HG03175 (cell line): Measurements from ENCODE around the gene BRINP3.

Source experiments
- ATAC-seq: cut with Tn5 transposase; IDR thresholded peaks from one replicate; pipeline ENCODE4 v1.9.1; 2021; ENCODE audit warnings: mild to moderate bottlenecking, moderate library complexity; ENCODE audit not compliant: unreplicated experiment

The BRINP3 gene

DNA sequence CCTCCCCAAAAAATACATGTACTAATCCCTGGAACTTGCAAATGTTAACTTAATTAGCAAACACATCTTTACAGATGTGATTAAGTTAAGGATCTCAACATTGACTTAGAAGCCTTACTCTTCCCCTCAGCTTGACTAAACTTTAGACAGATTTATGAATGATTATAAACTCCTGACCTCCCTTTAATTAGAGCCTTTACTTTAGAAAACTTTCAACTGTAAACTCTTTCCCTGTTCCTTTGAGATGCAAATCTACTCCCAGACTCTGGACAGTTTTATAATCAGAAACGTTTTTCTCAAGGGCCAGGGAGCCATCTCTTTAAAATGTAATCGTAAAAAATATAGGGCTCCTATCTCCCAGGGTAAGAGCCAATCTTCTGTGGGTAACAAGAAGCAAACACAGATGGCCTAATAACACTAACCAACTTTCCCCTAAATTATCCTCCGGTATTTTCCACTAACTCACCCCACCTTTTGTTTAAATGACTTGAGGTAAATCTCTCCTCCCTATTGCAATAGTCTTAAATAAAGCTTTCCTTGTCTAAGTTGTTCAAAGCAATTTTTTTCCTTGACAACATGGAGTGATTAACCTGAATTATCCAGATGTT, 284.1 kb downstream of the BRINP3 start:
- no peak for ATAC-seq

- ATAC-seq, result no peak
Observed at GRCh38 chr1:190192627-190193026, 285.0 kb downstream of the BRINP3 start.

- no peak for ATAC-seq
Observed at GRCh38 chr1:190183588-190183987, 294.1 kb downstream of the BRINP3 start.

DNA sequence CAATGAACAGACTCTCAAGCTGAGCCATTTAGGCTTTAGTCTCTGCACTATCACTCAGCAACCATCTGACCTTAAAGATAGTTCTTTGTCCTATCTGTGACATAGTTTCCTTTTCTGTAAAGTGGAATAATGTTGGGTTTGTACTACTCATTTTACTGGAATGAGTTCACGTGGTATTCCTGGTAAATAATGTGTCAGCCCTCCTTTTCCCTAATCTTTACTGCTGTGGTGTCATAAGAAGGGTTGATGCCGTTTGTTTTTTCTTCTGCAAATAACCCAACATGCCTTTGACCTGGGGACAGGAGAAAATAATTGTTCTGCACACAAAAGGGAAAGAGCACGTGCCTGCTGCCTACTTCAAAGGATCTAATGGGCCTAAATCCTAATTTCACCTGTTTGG, 297.8 kb downstream of the BRINP3 start:
- no peak for ATAC-seq

DNA sequence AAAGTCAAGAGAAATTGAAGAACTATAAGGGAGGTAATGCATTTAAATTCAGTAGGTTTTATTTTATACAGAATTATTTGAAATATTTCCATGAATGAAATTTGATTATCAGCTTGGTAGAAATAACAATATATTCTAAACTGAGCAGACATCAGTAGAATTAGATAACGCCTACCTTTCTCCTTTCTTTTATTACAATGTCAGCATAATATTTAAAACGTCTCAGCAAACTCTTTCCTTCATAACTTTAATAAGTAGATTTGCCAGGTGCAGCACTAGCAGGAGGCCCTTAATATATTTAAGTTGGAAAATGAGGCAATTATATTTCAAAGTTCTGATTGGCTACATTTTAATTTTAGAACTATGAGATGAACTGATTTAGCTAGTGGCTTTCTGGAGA, 298.8 kb downstream of the BRINP3 start:
- ATAC-seq, result no peak

GRCh38 chr1:190177555-190177954, 300.1 kb downstream of the BRINP3 start:
- ATAC-seq, result no peak

GRCh38 chr1:190176776-190177175, 300.9 kb downstream of the BRINP3 start:
- ATAC-seq, result no peak

GRCh38 chr1:190175320-190175719, 302.3 kb downstream of the BRINP3 start:
- no peak for ATAC-seq

- no peak for ATAC-seq
Observed at GRCh38 chr1:190172651-190173430, 304.8 kb downstream of the BRINP3 start.

DNA sequence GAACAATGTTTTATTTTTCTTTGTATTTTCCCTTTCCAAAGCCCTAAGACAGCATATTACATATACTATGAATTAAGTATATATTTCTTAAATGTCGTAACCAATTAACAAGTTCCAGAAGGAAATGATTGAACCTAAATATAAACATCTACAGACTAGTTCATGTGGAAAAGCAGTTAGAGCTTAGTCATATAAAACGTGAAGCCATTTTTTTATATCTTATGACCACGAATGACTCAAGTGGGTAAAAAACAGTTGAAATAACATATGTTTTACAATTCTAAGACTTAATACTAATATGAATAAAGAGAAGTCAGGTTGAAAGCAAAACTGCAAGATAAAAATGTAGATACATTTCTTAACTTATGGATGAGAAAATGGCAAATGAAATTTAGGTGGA, 307.3 kb downstream of the BRINP3 start:
- no peak for ATAC-seq

DNA sequence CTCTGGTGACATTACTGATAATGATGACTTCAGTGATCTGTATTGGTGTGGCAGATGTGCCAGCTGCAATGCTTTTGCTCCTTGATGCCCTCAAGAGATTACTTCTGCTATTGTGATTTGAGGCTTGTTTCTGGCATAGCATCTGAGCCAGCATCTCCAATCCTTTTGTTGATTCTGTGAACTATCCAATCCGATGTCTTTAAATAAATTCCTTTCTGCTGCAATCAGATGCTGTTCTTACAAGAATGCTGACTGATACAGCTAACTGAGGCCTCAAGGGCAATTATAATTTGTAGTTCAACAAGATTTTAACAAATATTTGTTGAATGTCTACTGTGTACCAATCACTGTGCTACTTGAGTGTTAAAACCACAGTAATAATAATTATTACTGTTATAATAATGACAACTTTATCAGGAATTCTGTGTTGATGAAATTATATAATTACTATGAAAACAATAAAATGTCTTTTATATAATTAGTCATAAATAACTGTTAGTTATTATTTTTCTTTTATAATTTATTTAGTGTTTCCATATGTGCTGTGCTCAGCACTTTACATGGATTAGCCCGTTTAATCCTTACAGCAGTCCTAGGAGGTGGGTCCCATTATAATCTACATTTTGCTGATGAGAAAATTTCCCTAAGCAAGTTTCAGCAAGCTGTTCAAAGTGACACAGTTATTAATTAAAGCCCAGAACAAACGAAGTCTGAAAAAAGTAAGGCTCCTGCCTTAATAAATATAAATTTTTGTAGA, 308.2 kb downstream of the BRINP3 start:
- no peak for ATAC-seq

GRCh38 chr1:190168893-190169280, 308.8 kb downstream of the BRINP3 start:
- ATAC-seq, result no peak

- no peak for ATAC-seq
Observed at GRCh38 chr1:190168116-190168892, 309.4 kb downstream of the BRINP3 start.

GRCh38 chr1:190159146-190159545, 318.5 kb downstream of the BRINP3 start:
- no peak for ATAC-seq

- ATAC-seq, result no peak
Observed at GRCh38 chr1:190154744-190155143, 322.9 kb downstream of the BRINP3 start.

GRCh38 chr1:190147616-190148015, 330.0 kb downstream of the BRINP3 start:
- no peak for ATAC-seq

DNA sequence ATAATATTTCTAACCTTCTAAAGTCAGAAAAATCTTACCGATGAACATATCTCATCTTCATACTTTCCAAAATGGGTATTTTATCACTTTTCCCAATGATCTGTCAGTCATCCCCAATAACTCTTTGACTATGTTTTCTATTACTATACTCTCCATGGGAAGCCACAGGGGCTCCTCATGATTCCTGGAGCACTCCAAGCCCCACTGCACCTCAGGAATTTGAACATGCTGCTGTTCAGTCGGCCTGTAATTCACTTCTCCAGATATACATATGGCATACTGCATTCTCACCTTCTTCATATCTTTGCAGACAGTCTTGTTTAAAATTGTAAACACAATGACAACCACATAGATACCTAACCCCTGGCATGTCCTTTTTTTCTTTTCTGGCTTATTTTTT, 333.0 kb downstream of the BRINP3 start:
- no peak for ATAC-seq

GRCh38 chr1:190140644-190141043, 337.0 kb downstream of the BRINP3 start:
- ATAC-seq, result no peak

DNA sequence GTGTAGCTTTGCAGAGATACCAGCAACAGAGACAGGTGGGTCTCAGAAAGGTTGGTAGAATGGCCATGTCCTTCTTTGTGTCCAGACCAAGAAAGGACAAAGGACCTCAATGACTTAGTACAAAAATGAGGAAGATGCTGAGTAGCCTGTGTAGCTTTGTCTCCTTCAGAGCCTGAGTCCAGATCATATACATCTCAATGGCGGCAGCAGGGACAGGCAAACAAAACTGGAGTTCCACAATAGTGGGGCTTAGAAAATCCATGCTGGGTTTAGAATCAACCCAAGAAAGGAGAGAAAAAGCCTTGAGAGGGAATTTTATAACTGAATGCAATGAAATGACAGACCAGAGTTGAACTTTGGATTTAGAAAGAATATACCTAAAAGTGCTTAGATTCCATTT, 339.0 kb downstream of the BRINP3 start:
- ATAC-seq, result no peak

GRCh38 chr1:190138266-190138665, 339.4 kb downstream of the BRINP3 start:
- ATAC-seq, result no peak

- no peak for ATAC-seq
Observed at GRCh38 chr1:190129366-190129765, 348.3 kb downstream of the BRINP3 start.
